ENCODE data around the gene COL4A2. TPM values are rescaled to one million over a fixed set of nuclear protein-coding genes. Genes with fewer than 3 reads are reported as not detected.

The COL4A2 gene
- polyA plus RNA-seq, 1 donor (not counting 4 experiments of a cell fraction or from before 2014, with no cell fraction given) = 30.7 TPM

GRCh38 chr13:110525328-110526319 lies 218.5 kb downstream of the COL4A2 start:
- no peak overlapping the region for H3K9ac ChIP-seq (ENCODE audit: control insufficient read depth, extremely low read depth, insufficient read depth, low read length)
- H3K9me3 ChIP-seq (ENCODE audit: control insufficient read depth, low read depth, low read length) = no peaks in the 10 kb centered on the region
- peak overlapping the region; percentile 77 for H3K4me2 ChIP-seq (ENCODE audit: control insufficient read depth, extremely low read depth, insufficient read depth, low read depth, low read length)
- dilution Hi-C loops (cut with MboI; ENCODE audit: extremely low pct_ligation_motif_present, low sequenced_read_pairs) = no loop called here
- H3K9me1 ChIP-seq (ENCODE audit: control insufficient read depth, extremely low read depth, insufficient read depth, low read length) = no peaks in the 10 kb centered on the region
- no peaks in the 10 kb centered on the region for H3K36me3 ChIP-seq (ENCODE audit: control insufficient read depth in 2 of 2, extremely low read depth in 1 of 2, insufficient read depth in 2 of 2, low read length in 2 of 2)
- H3K27me3 ChIP-seq (ENCODE audit: control insufficient read depth, extremely low read depth, insufficient read depth, low read length) = no peaks in the 10 kb centered on the region
- peaks cover 19% of the 10 kb centered on the region for H3K4me1 ChIP-seq (ENCODE audit: control insufficient read depth, extremely low read depth, insufficient read depth, low read length)
- no peak for FAIRE-seq
- no peaks in the 10 kb centered on the region for H3K79me2 ChIP-seq (ENCODE audit: control insufficient read depth, insufficient read depth, low read length)
- no peak overlapping the region for H2AFZ ChIP-seq (ENCODE audit: control insufficient read depth, low read length)
- no peak overlapping the region for H3K27ac ChIP-seq (ENCODE audit: control insufficient read depth, insufficient read depth, low read length)
- TF ChIP-seq EZH2 (IDR thresholded peaks at IDR 0.05; ENCODE audit: low read length) = no peak
- TF ChIP-seq CTCF (optimal IDR thresholded peaks at IDR 0.05 in 1 of 3, IDR thresholded peaks at IDR 0.05 in 1 of 3, conservative IDR thresholded peaks at IDR 0.05 in 1 of 3; ENCODE audit: extremely low read depth in 1 of 3, insufficient read depth in 2 of 3, low read length in 3 of 3) = no peak
- no peak overlapping the region for H3K4me3 ChIP-seq (ENCODE audit: control insufficient read depth in 2 of 3, extremely low read depth in 1 of 3, insufficient read depth in 2 of 3, low read depth in 1 of 3, low read length in 3 of 3)
- H4K20me1 ChIP-seq (ENCODE audit: control insufficient read depth, extremely low read depth, insufficient read depth, low read length) = no peaks in the 10 kb centered on the region
- no peak for DNase-seq (ENCODE audit: low read depth, low spot score)

DNA sequence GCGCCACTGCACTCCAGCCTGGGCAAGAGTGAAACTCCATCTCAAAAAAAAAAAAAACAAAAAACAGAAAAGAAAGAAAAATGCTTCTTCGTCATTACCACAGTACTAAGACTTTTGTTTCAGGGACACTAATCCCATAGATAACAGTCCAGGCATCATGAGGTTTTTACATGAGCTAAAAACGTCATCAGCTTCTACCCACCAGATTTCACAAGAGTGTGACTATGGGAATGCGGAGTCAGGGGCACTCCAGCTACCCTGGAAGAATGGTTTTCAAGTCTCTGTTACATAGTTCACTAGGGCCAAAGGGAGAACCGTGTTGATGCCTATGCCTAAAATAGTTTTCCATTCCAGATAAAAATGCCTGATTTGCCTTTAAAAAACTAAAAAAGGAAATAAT lies 221.3 kb downstream of the COL4A2 start:
- no peak overlapping the region for H3K9ac ChIP-seq (ENCODE audit: control insufficient read depth, extremely low read depth, insufficient read depth, low read length)
- DNase-seq (ENCODE audit: low read depth, low spot score) = no peak

More for the DNA sequence above, 221.3 kb downstream of the COL4A2 start:
- Histone ChIP-seq H4K20me1 (ENCODE audit: control insufficient read depth, extremely low read depth, insufficient read depth, low read length) (no peaks in the 10 kb centered on the region), H3K4me1 (ENCODE audit: control insufficient read depth, extremely low read depth, insufficient read depth, low read length) (peaks cover 19% of the 10 kb centered on the region), H3K36me3 (ENCODE audit: control insufficient read depth in 2 of 2, extremely low read depth in 1 of 2, insufficient read depth in 2 of 2, low read length in 2 of 2) (no peaks in the 10 kb centered on the region), H3K9me3 (ENCODE audit: control insufficient read depth, low read depth, low read length) (no peaks in the 10 kb centered on the region), H3K27me3 (ENCODE audit: control insufficient read depth, extremely low read depth, insufficient read depth, low read length) (no peaks in the 10 kb centered on the region), H3K4me2 (ENCODE audit: control insufficient read depth, extremely low read depth, insufficient read depth, low read depth, low read length) (no peak overlapping the region), H3K79me2 (ENCODE audit: control insufficient read depth, insufficient read depth, low read length) (no peaks in the 10 kb centered on the region), H3K27ac (ENCODE audit: control insufficient read depth, insufficient read depth, low read length) (no peak overlapping the region), H2AFZ (ENCODE audit: control insufficient read depth, low read length) (no peak overlapping the region), H3K9me1 (ENCODE audit: control insufficient read depth, extremely low read depth, insufficient read depth, low read length) (no peaks in the 10 kb centered on the region), H3K4me3 (ENCODE audit: control insufficient read depth in 2 of 3, extremely low read depth in 1 of 3, insufficient read depth in 2 of 3, low read depth in 1 of 3, low read length in 3 of 3) (no peak overlapping the region)
- no peak for FAIRE-seq
- dilution Hi-C loops (cut with MboI; ENCODE audit: extremely low pct_ligation_motif_present, low sequenced_read_pairs) = no loop called here
- TF ChIP-seq EZH2 (IDR thresholded peaks at IDR 0.05; ENCODE audit: low read length) = no peak
- no peak for TF ChIP-seq CTCF (optimal IDR thresholded peaks at IDR 0.05 in 1 of 3, IDR thresholded peaks at IDR 0.05 in 1 of 3, conservative IDR thresholded peaks at IDR 0.05 in 1 of 3; ENCODE audit: extremely low read depth in 1 of 3, insufficient read depth in 2 of 3, low read length in 3 of 3)

All from keratinocyte (primary cell).